K562 (cell line): Measurements from ENCODE around the gene NRARP.

Experiments used
- GATA2 ChIP-seq: sonication (generic); formaldehyde crosslinking; IDR thresholded peaks from 2 replicates; pipeline ENCODE4 v1.4.0; 2020; ENCODE audit warnings: mild to moderate bottlenecking, missing genetic modification reagents
- KLF10 ChIP-seq: fragments of 250-450 bp; sonication (Bioruptor Pico); IDR thresholded peaks from 2 replicates; pipeline ENCODE4 v1.6.1; 2021; ENCODE audit warnings: matching md5 sums
- MAZ ChIP-seq, 2 experiments: fragments of 450-650 bp in 1 of 2; sonication (generic) in 1 of 2; formaldehyde crosslinking; IDR thresholded peaks in 1 of 2; conservative IDR thresholded peaks in 1 of 2; 2 replicates each; pipeline versions ENCODE4 v1.4.0 to v1.5.0; 2020; ENCODE audit warnings: mild to moderate bottlenecking in 1 of 2, missing genetic modification reagents in 1 of 2
- MED1 ChIP-seq: sonication (generic); formaldehyde crosslinking; IDR thresholded peaks from 2 replicates; pipeline ENCODE4 v1.8.1; 2023; ENCODE audit warnings: missing genetic modification reagents, borderline replicate concordance
- NFE2 ChIP-seq: IDR thresholded peaks from 2 replicates; pipeline ENCODE4 v1.6.1; 2014; ENCODE audit warnings: antibody characterized with exemption, low read depth
- STAT5B ChIP-seq: fragments of 250-450 bp; sonication (Bioruptor Pico); IDR thresholded peaks from 2 replicates; pipeline ENCODE4 v1.8.0; 2021; ENCODE audit warnings: mild to moderate bottlenecking, inconsistent platforms
- TARDBP ChIP-seq: fragments of 450-650 bp; IDR thresholded peaks from 2 replicates; pipeline ENCODE4 v1.6.1; 2016
- ZNF431 ChIP-seq: sonication (generic); formaldehyde crosslinking; IDR thresholded peaks from 2 replicates; pipeline ENCODE4 v1.8.0; 2022; ENCODE audit warnings: mild to moderate bottlenecking, missing genetic modification reagents
- TF ChIP-seq, protein P1 (sequence below), 3 experiments: IDR thresholded peaks in 2 of 3; conservative IDR thresholded peaks in 1 of 3; 2 replicates each; pipeline ENCODE4 v1.5.1; 2011 to 2012; ENCODE audit warnings: low read length in 3 of 3, mild to moderate bottlenecking in 3 of 3, control low read depth in 2 of 3, improper control_type of control experiment in 1 of 3, inconsistent platforms in 1 of 3, low read depth in 1 of 3, mixed read lengths in 1 of 3, moderate library complexity in 1 of 3; ENCODE audit not compliant: insufficient read depth in 2 of 3
- TF ChIP-seq, protein P2 (sequence below): sonication (generic); formaldehyde crosslinking; IDR thresholded peaks from 2 replicates; pipeline ENCODE4 v1.5.0; 2020; ENCODE audit warnings: missing genetic modification reagents
- TF ChIP-seq, protein P3 (sequence below), 2 experiments: fragments of 450-650 bp in 1 of 2; sonication (generic) in 1 of 2; formaldehyde crosslinking in 1 of 2; IDR thresholded peaks; 2 replicates each; pipeline versions ENCODE4 v1.7.1 to v1.9.0; 2016 to 2022; ENCODE audit warnings: inconsistent platforms in 1 of 2, mild to moderate bottlenecking in 1 of 2, missing genetic modification reagents in 1 of 2
- TF ChIP-seq, protein P4 (sequence below): sonication (generic); formaldehyde crosslinking; IDR thresholded peaks from 2 replicates; pipeline ENCODE4 v1.9.0; 2022; ENCODE audit warnings: mild to moderate bottlenecking, missing genetic modification reagents

DNA sequence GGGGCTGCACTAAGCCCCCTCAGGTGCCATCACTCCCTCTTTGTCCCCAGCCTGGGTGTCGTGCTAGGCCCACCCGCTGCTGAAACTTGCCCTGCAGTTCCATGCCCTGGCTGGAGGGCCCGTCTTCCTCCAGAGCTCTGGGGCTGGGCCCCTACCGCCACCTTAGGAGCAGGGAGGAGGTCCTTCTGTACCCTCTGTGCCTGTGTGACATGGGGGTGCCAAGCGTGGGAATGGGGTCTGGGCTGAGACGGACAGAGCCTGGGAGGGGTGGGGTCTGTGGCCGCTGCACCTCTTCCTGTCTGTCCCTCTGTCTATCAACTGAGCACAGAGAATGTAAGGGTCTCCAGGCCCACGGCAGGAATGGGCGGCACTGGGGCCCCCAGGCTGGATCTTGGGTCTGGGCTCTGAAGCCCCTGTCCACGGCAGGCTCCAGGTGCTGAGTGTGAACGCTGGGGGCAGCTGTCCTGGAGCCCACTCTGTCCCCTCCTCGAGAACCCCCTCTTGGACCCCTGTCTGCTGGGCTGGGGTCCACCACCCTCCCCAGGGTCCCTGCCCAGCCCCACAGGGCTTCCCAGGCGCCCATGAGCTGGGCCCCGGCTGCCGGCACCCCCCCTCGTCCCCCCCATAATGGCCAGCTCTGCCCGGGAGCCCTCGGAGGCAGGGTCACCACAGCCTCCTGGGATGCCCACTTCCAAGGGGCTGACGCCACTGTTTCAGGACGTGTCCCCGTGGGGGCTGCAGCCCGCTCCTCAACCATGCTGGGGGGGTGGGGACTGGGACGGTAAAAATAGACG, 15.8 kb upstream of the NRARP start:
- TF ChIP-seq, protein P1, sequence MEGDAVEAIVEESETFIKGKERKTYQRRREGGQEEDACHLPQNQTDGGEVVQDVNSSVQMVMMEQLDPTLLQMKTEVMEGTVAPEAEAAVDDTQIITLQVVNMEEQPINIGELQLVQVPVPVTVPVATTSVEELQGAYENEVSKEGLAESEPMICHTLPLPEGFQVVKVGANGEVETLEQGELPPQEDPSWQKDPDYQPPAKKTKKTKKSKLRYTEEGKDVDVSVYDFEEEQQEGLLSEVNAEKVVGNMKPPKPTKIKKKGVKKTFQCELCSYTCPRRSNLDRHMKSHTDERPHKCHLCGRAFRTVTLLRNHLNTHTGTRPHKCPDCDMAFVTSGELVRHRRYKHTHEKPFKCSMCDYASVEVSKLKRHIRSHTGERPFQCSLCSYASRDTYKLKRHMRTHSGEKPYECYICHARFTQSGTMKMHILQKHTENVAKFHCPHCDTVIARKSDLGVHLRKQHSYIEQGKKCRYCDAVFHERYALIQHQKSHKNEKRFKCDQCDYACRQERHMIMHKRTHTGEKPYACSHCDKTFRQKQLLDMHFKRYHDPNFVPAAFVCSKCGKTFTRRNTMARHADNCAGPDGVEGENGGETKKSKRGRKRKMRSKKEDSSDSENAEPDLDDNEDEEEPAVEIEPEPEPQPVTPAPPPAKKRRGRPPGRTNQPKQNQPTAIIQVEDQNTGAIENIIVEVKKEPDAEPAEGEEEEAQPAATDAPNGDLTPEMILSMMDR (IDR thresholded peaks at IDR 0.05 in 2 of 3, conservative IDR thresholded peaks at IDR 0.05 in 1 of 3; ENCODE audit: insufficient read depth in 2 of 3, low read depth in 1 of 3, low read length in 3 of 3) = no peak
- TF ChIP-seq KLF10 (CRISPR knock-in tag) = no peak
- TF ChIP-seq, protein P2, sequence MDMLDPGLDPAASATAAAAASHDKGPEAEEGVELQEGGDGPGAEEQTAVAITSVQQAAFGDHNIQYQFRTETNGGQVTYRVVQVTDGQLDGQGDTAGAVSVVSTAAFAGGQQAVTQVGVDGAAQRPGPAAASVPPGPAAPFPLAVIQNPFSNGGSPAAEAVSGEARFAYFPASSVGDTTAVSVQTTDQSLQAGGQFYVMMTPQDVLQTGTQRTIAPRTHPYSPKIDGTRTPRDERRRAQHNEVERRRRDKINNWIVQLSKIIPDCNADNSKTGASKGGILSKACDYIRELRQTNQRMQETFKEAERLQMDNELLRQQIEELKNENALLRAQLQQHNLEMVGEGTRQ = no peak
- no peak for TF ChIP-seq MAZ (CRISPR knock-in tag; conservative IDR thresholded peaks at IDR 0.05 in 1 of 2, IDR thresholded peaks at IDR 0.05 in 1 of 2)
- TF ChIP-seq, protein P3, sequence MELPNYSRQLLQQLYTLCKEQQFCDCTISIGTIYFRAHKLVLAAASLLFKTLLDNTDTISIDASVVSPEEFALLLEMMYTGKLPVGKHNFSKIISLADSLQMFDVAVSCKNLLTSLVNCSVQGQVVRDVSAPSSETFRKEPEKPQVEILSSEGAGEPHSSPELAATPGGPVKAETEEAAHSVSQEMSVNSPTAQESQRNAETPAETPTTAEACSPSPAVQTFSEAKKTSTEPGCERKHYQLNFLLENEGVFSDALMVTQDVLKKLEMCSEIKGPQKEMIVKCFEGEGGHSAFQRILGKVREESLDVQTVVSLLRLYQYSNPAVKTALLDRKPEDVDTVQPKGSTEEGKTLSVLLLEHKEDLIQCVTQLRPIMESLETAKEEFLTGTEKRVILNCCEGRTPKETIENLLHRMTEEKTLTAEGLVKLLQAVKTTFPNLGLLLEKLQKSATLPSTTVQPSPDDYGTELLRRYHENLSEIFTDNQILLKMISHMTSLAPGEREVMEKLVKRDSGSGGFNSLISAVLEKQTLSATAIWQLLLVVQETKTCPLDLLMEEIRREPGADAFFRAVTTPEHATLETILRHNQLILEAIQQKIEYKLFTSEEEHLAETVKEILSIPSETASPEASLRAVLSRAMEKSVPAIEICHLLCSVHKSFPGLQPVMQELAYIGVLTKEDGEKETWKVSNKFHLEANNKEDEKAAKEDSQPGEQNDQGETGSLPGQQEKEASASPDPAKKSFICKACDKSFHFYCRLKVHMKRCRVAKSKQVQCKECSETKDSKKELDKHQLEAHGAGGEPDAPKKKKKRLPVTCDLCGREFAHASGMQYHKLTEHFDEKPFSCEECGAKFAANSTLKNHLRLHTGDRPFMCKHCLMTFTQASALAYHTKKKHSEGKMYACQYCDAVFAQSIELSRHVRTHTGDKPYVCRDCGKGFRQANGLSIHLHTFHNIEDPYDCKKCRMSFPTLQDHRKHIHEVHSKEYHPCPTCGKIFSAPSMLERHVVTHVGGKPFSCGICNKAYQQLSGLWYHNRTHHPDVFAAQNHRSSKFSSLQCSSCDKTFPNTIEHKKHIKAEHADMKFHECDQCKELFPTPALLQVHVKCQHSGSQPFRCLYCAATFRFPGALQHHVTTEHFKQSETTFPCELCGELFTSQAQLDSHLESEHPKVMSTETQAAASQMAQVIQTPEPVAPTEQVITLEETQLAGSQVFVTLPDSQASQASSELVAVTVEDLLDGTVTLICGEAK (IDR thresholded peaks at IDR 0.05) = no peak
- TF ChIP-seq, protein P3 (CRISPR knock-in tag; IDR thresholded peaks at IDR 0.05) = no peak
- TF ChIP-seq, protein P4, sequence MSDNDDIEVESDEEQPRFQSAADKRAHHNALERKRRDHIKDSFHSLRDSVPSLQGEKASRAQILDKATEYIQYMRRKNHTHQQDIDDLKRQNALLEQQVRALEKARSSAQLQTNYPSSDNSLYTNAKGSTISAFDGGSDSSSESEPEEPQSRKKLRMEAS (CRISPR knock-in tag) = no peak
- TF ChIP-seq ZNF431 (CRISPR knock-in tag) = no peak
- no peak for TF ChIP-seq STAT5B (CRISPR knock-in tag)
- no peak for TF ChIP-seq MED1 (CRISPR knock-in tag)
- no peak for TF ChIP-seq TARDBP
- no peak for TF ChIP-seq NFE2
- TF ChIP-seq GATA2 (CRISPR knock-in tag) = no peak
